Measurements from ENCODE around the gene FAM199X.

Gene FAM199X

GRCh38 chrX:104165894-104166734 is at the start of gene FAM199X:
FAM199X (plus strand) TSS chrX:104166453; CDS start chrX:104166786, 333 bp downstream.
- DNase-seq, result peak; percentile 72

GRCh38 chrX:104117759-104118158 is 48.5 kb upstream of the FAM199X start:
- no peak for DNase-seq

- DNase-seq, result no peak
Observed at GRCh38 chrX:104118765-104119164, 47.5 kb upstream of the FAM199X start.

GRCh38 chrX:104122829-104123228 is 43.4 kb upstream of the FAM199X start:
- no peak for DNase-seq

- no peak for DNase-seq
Observed at GRCh38 chrX:104126856-104127255, 39.4 kb upstream of the FAM199X start.

GRCh38 chrX:104130808-104131207 is 35.4 kb upstream of the FAM199X start:
- DNase-seq, result no peak

GRCh38 chrX:104134583-104135261 is 31.5 kb upstream of the FAM199X start:
- no peak for DNase-seq

GRCh38 chrX:104135677-104136076 is 30.6 kb upstream of the FAM199X start:
- no peak for DNase-seq

GRCh38 chrX:104136241-104137019 is 29.8 kb upstream of the FAM199X start:
- peak; percentile 87 for DNase-seq

GRCh38 chrX:104137496-104137895 is 28.8 kb upstream of the FAM199X start:
- DNase-seq, result no peak

GRCh38 chrX:104141087-104141760 is 25.0 kb upstream of the FAM199X start:
- no peak for DNase-seq

- no peak for DNase-seq
Observed at GRCh38 chrX:104151037-104151436, 15.2 kb upstream of the FAM199X start.

- peak; percentile 93 for DNase-seq
Observed at GRCh38 chrX:104156630-104157529, 9.4 kb upstream of the FAM199X start, which contains the start of gene SLC25A53. SLC25A53 (minus strand) TSS chrX:104157009; CDS start chrX:104105257, 51,752 bp downstream.

- DNase-seq, result no peak
Observed at GRCh38 chrX:104166735-104167436, 633 bp downstream of the FAM199X start.

- DNase-seq, result no peak
Observed at GRCh38 chrX:104168127-104168526, 1.9 kb downstream of the FAM199X start.

- no peak for DNase-seq
Observed at GRCh38 chrX:104172121-104172520, 5.9 kb downstream of the FAM199X start.

- no peak for DNase-seq
Observed at GRCh38 chrX:104172788-104173187, 6.5 kb downstream of the FAM199X start.

GRCh38 chrX:104173841-104174240 is 7.6 kb downstream of the FAM199X start:
- DNase-seq, result no peak

GRCh38 chrX:104183685-104184084 is 17.4 kb downstream of the FAM199X start:
- no peak for DNase-seq

GRCh38 chrX:104187931-104188330 is 21.7 kb downstream of the FAM199X start:
- DNase-seq, result no peak

GRCh38 chrX:104189837-104190236 is 23.6 kb downstream of the FAM199X start:
- no peak for DNase-seq
